GM21529 (cell line): ENCODE data around the gene TEX28.
"Not testable (repeated sequence)": the region's sequence is repeated elsewhere in the genome, so short reads cannot be mapped to it uniquely, and the experiment has no call there.

Source experiments
- ATAC-seq: cut with Tn5 transposase; IDR thresholded peaks from one replicate; pipeline ENCODE4 v1.9.1; 2021; ENCODE audit not compliant: unreplicated experiment

Gene TEX28

DNA sequence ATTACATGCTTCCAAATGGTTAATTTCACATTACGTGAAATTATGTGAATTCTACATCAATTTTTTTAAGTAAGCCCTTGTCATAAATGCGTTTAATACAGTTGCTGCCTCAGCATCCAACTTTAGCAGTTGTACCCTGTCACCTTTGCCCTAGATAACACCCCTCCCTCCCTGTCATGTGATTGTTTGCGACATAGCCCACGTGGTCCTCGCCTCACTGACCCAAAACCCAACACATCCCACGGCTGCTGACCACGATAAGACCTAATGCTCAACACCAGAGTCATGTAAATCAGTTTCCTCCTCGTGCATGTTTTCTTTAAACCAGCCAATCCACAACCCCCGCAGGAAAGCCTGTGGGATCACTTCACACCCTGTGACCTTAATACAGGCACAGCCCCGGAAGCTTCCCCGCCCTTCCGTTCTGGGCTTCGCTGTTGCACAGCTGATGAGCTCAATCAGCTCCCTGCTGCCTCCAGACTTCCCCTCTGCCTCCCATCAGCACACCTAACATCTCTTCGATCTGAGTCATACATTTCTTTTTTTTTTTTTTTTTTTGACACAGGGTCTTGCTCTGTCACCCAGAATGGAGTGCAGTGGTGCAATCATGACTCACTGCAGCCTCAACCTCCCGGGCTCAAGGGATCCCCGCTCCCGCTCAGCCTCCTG is 47.4 kb downstream of the TEX28 start:
- peak; percentile 83 for ATAC-seq

DNA sequence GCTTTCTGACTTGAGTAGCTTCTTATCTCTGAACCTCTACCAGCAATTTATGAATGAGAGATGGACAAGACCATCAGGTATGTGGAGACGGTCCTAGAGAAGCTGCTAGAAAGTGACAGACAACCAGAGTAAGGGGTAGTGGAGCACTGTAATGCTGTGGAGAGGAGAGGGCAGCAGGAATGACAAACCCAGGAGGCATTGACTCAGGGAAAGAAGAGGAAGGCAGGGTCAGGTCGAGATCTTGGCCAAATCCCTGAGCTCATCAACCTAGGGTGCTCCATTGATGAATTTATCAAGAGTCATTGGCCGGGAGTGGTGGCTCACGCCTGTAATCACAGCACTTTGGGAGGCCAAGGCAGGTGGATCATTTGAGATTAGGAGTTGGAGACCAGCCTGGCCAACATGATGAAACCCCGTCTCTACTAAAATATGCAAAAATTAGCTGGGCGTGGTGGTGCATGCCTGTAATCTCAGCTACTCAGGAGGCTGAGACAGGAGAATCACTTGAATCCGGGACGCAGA is 54.9 kb downstream of the TEX28 start:
- ATAC-seq = not testable (repeated sequence)

DNA sequence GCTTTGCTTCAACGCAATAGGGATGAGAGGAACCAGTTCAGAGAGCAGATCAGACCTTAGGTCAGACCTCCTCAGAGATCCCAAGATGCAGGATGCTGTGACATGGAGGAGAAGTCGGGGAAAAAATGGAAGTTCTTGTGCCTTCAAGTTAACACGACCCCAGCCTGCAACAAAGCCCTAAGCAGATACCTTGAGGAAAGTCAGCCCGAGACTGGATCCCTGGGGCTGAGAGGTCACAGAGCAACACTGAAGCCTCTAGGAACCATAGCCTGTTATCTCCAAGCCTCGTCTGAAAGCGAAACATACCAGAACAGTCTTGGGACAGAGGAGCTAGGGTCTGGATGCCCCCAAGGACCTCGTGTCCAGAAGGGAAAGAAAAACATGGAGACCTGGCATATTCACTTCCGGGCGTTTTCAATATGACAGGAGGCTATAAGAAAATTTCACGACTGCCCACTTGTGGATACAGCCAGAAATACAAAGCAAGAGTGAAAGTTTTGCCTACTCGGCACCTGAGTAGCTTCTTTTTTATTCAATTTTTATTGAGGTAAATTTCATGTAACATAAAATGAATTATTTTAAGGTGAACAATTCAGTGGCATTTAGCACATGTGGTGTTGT is 55.9 kb downstream of the TEX28 start:
- ATAC-seq = not testable (repeated sequence)

DNA sequence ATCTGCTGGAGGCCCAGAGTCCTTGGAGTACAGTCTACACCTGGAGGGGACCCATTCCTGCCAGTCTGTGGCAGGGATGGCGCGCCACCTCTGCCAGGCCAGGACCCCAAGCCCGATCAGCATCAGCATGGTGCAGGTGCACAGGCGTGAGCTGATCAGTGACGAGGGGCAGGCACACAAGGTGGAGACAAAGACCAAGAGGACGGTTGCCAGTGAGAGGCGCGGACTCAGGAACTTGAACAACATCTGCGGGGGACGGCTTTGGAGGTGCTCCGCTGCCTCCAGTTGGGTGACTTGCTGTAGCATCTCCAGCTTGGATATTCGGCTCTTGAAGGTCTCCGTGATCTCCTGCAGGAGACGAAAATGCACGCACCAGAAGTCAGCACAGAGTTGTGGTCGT is 61.3 kb downstream of the TEX28 start:
- ATAC-seq = not testable (repeated sequence)

DNA sequence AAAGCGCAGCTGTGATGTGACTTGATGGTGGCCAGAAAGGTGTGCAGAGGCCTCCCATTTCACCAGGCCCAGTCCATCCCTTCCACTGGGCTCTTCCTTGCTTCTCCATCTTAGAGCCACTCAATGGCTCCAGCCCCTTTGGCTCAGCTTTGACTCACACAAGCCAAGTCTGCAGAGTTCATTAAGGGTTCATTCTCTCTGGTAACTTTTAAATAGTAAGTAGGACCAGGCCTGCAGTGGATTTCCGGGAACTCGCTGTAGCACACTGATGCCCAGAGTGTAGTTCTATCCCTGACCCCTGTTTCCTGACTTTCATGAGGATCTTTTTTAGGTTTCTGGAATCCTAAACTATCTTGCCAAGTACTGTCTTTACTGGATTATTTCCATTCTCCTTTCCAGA is 63.5 kb downstream of the TEX28 start:
- ATAC-seq = not testable (repeated sequence)

DNA sequence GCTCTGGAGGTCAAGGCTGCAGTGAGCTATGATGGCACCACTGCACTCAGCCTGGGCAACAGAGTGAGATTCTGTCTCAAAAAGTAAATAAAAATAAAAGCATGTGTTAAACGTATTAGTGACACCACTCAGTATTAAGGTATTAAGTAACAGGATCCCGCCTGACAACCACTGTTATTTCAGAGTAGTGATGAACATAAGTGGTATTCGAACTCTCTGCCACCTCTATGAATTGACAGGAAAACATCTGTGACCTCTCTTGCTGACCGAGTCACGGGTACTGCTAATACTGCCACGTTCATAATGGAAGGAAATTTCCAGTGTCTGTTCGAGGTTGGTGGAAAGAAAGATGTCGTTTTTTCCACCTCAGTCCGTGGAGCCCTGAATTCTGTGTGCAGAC is 68.2 kb downstream of the TEX28 start:
- ATAC-seq = not testable (repeated sequence)

DNA sequence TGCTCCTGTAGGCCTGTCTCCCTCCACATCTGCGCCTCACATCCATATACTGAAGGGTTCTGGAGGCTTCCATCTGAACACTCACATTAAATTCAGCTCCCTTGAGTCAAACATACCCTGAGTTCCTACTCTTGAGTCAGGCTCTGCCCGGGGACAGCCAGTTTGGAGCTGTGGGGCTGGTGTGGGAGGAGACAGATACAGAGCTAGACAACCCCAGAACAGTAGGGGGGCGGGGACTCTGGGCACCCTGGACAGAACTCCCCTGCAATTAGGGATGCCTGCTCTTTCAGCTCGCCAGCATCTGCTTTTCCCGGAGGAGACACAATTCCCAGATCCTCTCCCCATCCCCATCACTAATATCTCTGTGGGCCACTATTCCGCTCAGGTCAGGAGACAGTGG is 69.6 kb downstream of the TEX28 start:
- not testable (repeated sequence) for ATAC-seq
